NK-92 (cell line): ENCODE results near the gene TST.

Source experiments
- DNase-seq: peaks from one replicate; lab custom pipeline; 2025; ENCODE audit not compliant: unreplicated experiment; lab: John Stamatoyannopoulos, UW

Gene TST

GRCh38 chr22:37032535-37033460 lies 13.6 kb upstream of the TST start:
- no peak for DNase-seq

GRCh38 chr22:37032134-37032534 lies 12.9 kb upstream of the TST start:
- DNase-seq = no peak

GRCh38 chr22:37030560-37031281 lies 11.5 kb upstream of the TST start:
- no peak for DNase-seq

GRCh38 chr22:37028692-37029674 lies 9.7 kb upstream of the TST start:
- DNase-seq = no peak

- DNase-seq = no peak
Measured at GRCh38 chr22:37027556-37027955, 8.3 kb upstream of the TST start.

GRCh38 chr22:37026325-37026724 lies 7.1 kb upstream of the TST start:
- no peak for DNase-seq

- no peak for DNase-seq
Measured at GRCh38 chr22:37025500-37026070, 6.3 kb upstream of the TST start.

- no peak for DNase-seq
Measured at GRCh38 chr22:37024339-37025157, 5.3 kb upstream of the TST start.

GRCh38 chr22:37023743-37024338 lies 4.6 kb upstream of the TST start:
- no peak for DNase-seq

- no peak for DNase-seq
Measured at GRCh38 chr22:37022483-37023337, 3.5 kb upstream of the TST start.

GRCh38 chr22:37021710-37022482 lies 2.6 kb upstream of the TST start:
- no peak for DNase-seq

- DNase-seq = no peak
Measured at GRCh38 chr22:37021041-37021440, 1.8 kb upstream of the TST start.

- no peak for DNase-seq
Measured at GRCh38 chr22:37020192-37020479, 889 bp upstream of the TST start.

- no peak for DNase-seq
Measured at GRCh38 chr22:37018815-37019308, 385 bp downstream of the TST start.

- DNase-seq = no peak
Measured at GRCh38 chr22:37018086-37018814, 997 bp downstream of the TST start.

- DNase-seq = no peak
Measured at GRCh38 chr22:37017356-37017755, 1.9 kb downstream of the TST start.
